Measurements from ENCODE around the gene ATAD3B.

GRCh38 chr1:1434131-1434823 lies 37.3 kb upstream of the ATAD3B start:
- TF ChIP-seq CTCF (IDR thresholded peaks at IDR 0.05) (no peak), POLR2A (IDR thresholded peaks at IDR 0.05) (no peak)
